Measurements from ENCODE around the gene COL26A1.

Gene COL26A1

GRCh38 chr7:101534873-101535272 is 172.2 kb downstream of the COL26A1 start:
- no peak for DNase-seq (ENCODE audit: low read depth, low spot score)

GRCh38 chr7:101535351-101535751 is 172.7 kb downstream of the COL26A1 start:
- DNase-seq (ENCODE audit: low read depth, low spot score), result no peak

- DNase-seq (ENCODE audit: low read depth, low spot score), result no peak
These were observed 173.6 kb downstream of the COL26A1 start for GRCh38 chr7:101536232-101536631.

GRCh38 chr7:101536668-101537067 is 174.0 kb downstream of the COL26A1 start:
- no peak for DNase-seq (ENCODE audit: low read depth, low spot score)

- no peak for DNase-seq (ENCODE audit: low read depth, low spot score)
These were observed 174.5 kb downstream of the COL26A1 start for GRCh38 chr7:101537205-101537604.

- DNase-seq (ENCODE audit: low read depth, low spot score), result no peak
These were observed 175.4 kb downstream of the COL26A1 start for GRCh38 chr7:101537935-101538595.

GRCh38 chr7:101538596-101539459 is 176.2 kb downstream of the COL26A1 start:
- peak; percentile 28 for DNase-seq (ENCODE audit: low read depth, low spot score)

- DNase-seq (ENCODE audit: low read depth, low spot score), result no peak
These were observed 177.1 kb downstream of the COL26A1 start for GRCh38 chr7:101539784-101540183.

GRCh38 chr7:101542527-101543241 is 180.0 kb downstream of the COL26A1 start:
- peak; percentile 52 for DNase-seq (ENCODE audit: low read depth, low spot score)

- DNase-seq (ENCODE audit: low read depth, low spot score), result no peak
These were observed 180.6 kb downstream of the COL26A1 start for GRCh38 chr7:101543242-101543766.

GRCh38 chr7:101543846-101544245 is 181.2 kb downstream of the COL26A1 start:
- no peak for DNase-seq (ENCODE audit: low read depth, low spot score)

GRCh38 chr7:101545441-101546190 is 182.9 kb downstream of the COL26A1 start:
- no peak for DNase-seq (ENCODE audit: low read depth, low spot score)

GRCh38 chr7:101546308-101546936 is 183.7 kb downstream of the COL26A1 start:
- DNase-seq (ENCODE audit: low read depth, low spot score), result no peak

- no peak for DNase-seq (ENCODE audit: low read depth, low spot score)
These were observed 184.6 kb downstream of the COL26A1 start for GRCh38 chr7:101547022-101547915.

- no peak for DNase-seq (ENCODE audit: low read depth, low spot score)
These were observed 185.4 kb downstream of the COL26A1 start for GRCh38 chr7:101547916-101548661.

GRCh38 chr7:101549734-101550133 is 187.1 kb downstream of the COL26A1 start:
- no peak for DNase-seq (ENCODE audit: low read depth, low spot score)

GRCh38 chr7:101550641-101551541 is 188.2 kb downstream of the COL26A1 start:
- no peak for DNase-seq (ENCODE audit: low read depth, low spot score)
